Fibroblast of lung (primary cell): ENCODE results near the gene PICALM.

ENCODE experiments used
- EZH2 ChIP-seq: IDR thresholded peaks from 2 replicates; pipeline ENCODE4 v1.5.1; 2012; ENCODE audit warnings: low read length, control low read depth, mild to moderate bottlenecking; ENCODE audit errors: missing control alignments
- TF ChIP-seq, protein P1 (sequence below), 2 donors: IDR thresholded peaks in 1 of 2; conservative IDR thresholded peaks in 1 of 2; 1 replicate in 1 of 2; 2 replicates in 1 of 2; pipeline ENCODE4 v1.5.1; 2011 to 2012; ENCODE audit warnings: low read length in 2 of 2, control low read depth in 1 of 2, inconsistent platforms in 1 of 2, low read depth in 1 of 2, mild to moderate bottlenecking in 1 of 2

GRCh38 chr11:85950317-85951048 lies 118.4 kb downstream of the PICALM start:
- TF ChIP-seq, protein P1, sequence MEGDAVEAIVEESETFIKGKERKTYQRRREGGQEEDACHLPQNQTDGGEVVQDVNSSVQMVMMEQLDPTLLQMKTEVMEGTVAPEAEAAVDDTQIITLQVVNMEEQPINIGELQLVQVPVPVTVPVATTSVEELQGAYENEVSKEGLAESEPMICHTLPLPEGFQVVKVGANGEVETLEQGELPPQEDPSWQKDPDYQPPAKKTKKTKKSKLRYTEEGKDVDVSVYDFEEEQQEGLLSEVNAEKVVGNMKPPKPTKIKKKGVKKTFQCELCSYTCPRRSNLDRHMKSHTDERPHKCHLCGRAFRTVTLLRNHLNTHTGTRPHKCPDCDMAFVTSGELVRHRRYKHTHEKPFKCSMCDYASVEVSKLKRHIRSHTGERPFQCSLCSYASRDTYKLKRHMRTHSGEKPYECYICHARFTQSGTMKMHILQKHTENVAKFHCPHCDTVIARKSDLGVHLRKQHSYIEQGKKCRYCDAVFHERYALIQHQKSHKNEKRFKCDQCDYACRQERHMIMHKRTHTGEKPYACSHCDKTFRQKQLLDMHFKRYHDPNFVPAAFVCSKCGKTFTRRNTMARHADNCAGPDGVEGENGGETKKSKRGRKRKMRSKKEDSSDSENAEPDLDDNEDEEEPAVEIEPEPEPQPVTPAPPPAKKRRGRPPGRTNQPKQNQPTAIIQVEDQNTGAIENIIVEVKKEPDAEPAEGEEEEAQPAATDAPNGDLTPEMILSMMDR (conservative IDR thresholded peaks at IDR 0.05 in 1 of 2, IDR thresholded peaks at IDR 0.05 in 1 of 2; ENCODE audit: low read depth in 1 of 2, low read length in 2 of 2) = no peak
- TF ChIP-seq EZH2 = no peak
